ENCODE data around the gene DVL3. TPM values are rescaled to one million over a fixed set of nuclear protein-coding genes. Genes with fewer than 3 reads are reported as not detected.

DVL3 gene
- total and polyA plus RNA-seq, 7 experiments from 2014 or later: 3.1 to 45.3 (median 36.2) TPM

DNA sequence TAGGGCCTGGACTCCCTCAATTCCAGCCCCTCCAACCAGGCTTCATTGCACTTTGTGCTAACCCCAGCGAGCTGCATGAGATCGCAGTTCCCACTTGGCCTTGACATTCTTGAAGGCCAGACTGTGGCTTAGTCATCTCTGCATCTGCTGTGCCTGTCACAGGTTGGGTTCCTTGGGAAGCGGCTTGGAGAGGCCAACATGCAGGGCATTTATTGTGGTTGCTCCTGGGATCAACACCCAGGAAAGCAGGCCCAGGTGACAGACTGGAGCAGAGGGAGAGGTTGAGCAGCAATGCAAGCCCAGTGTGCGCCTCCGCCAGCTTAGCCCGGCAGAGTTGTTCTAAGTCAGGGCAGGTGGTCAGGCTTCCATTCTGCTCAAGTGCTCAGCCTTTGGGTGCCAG, 41.4 kb downstream of the DVL3 start:
- no peak overlapping the region for H3K4me3 ChIP-seq (ENCODE audit: low read length)
- no peak for DNase-seq

GRCh38 chr3:184198509-184198908, 43.3 kb downstream of the DVL3 start:
- no peaks in the 10 kb centered on the region for H3K4me1 ChIP-seq (ENCODE audit: control insufficient read depth in 2 of 2, insufficient read depth in 2 of 2, low read length in 2 of 2)
- POLR2A ChIA-PET: interaction anchor here (0.5 kb wide), 1 partner anchor 751 kb away, joined by 3 read pairs; no protein-coding TSS in a partner anchor
- H3K27me3 ChIP-seq (ENCODE audit: control insufficient read depth in 2 of 2, insufficient read depth in 2 of 2, low read length in 2 of 2): no peaks in the 10 kb centered on the region
- no peak for ATAC-seq
- H3K4me3 Mint-ChIP-seq: no peak overlapping the region
- no peaks in the 10 kb centered on the region for H3K4me1 Mint-ChIP-seq
- DNase-seq: no peak
- no peaks in the 10 kb centered on the region for H3K9me3 ChIP-seq (ENCODE audit: control insufficient read depth in 2 of 3, low read length in 3 of 3)
- H3K27me3 Mint-ChIP-seq: no peaks in the 10 kb centered on the region
- no peak overlapping the region for H3K27ac ChIP-seq (ENCODE audit: low read depth, low read length)
- peaks cover 4 to 20% (median 12%) of the 10 kb centered on the region in 3 experiments for H3K36me3 ChIP-seq (ENCODE audit: control insufficient read depth in 2 of 3, insufficient read depth in 3 of 3, low read length in 3 of 3)
- H3K4me3 ChIP-seq (ENCODE audit: low read length): no peak overlapping the region
- no peak overlapping the region for H3K27ac Mint-ChIP-seq
- intact Hi-C loops (cut with micrococcal nuclease): no loop called here
- CTCF ChIA-PET: interaction anchor here (0.7 kb wide), 1 partner anchor 30 kb away, joined by 3 read pairs; no protein-coding TSS in a partner anchor
- H3K36me3 Mint-ChIP-seq: peaks cover 0 to 15% (median 9%) of the 10 kb centered on the region in 5 donors
- H3K9me3 Mint-ChIP-seq: peaks cover 0 to 2% (median 0%) of the 10 kb centered on the region in 11 donors

More for the DNA sequence above, 41.4 kb downstream of the DVL3 start:
- peaks cover 4 to 27% (median 15%) of the 10 kb centered on the region in 5 donors for H3K36me3 Mint-ChIP-seq
- H3K4me3 Mint-ChIP-seq: no peak overlapping the region
- H3K27ac ChIP-seq (ENCODE audit: low read depth, low read length): no peak overlapping the region
- intact Hi-C loops (cut with micrococcal nuclease): no loop called here
- H3K9me3 ChIP-seq (ENCODE audit: control insufficient read depth in 2 of 3, low read length in 3 of 3): no peaks in the 10 kb centered on the region
- no peak for ATAC-seq
- H3K4me1 ChIP-seq (ENCODE audit: control insufficient read depth in 2 of 2, insufficient read depth in 2 of 2, low read length in 2 of 2): no peaks in the 10 kb centered on the region
- ChIA-PET POLR2A (no interaction called here), CTCF (no interaction called here)
- H3K27me3 ChIP-seq (ENCODE audit: control insufficient read depth in 2 of 2, insufficient read depth in 2 of 2, low read length in 2 of 2): no peaks in the 10 kb centered on the region
- peaks cover 0 to 2% (median 0%) of the 10 kb centered on the region in 11 donors for H3K9me3 Mint-ChIP-seq
- H3K27me3 Mint-ChIP-seq: no peaks in the 10 kb centered on the region
- peaks cover 10 to 40% (median 14%) of the 10 kb centered on the region in 3 experiments for H3K36me3 ChIP-seq (ENCODE audit: control insufficient read depth in 2 of 3, insufficient read depth in 3 of 3, low read length in 3 of 3)
- H3K27ac Mint-ChIP-seq: no peak overlapping the region
- H3K4me1 Mint-ChIP-seq: no peaks in the 10 kb centered on the region

- H3K27ac ChIP-seq (ENCODE audit: low read depth, low read length): no peak overlapping the region
- no peaks in the 10 kb centered on the region for H3K9me3 ChIP-seq (ENCODE audit: control insufficient read depth in 2 of 3, low read length in 3 of 3)
- CTCF ChIA-PET: interaction anchor here (0.6 kb wide), 1 partner anchor 14 kb away, joined by 4 read pairs; no protein-coding TSS in a partner anchor
- no peaks in the 10 kb centered on the region for H3K4me1 ChIP-seq (ENCODE audit: control insufficient read depth in 2 of 2, insufficient read depth in 2 of 2, low read length in 2 of 2)
- no peaks in the 10 kb centered on the region for H3K4me1 Mint-ChIP-seq
- peaks cover 0 to 2% (median 0%) of the 10 kb centered on the region in 11 donors for H3K9me3 Mint-ChIP-seq
- H3K27me3 ChIP-seq (ENCODE audit: control insufficient read depth in 2 of 2, insufficient read depth in 2 of 2, low read length in 2 of 2): no peaks in the 10 kb centered on the region
- ATAC-seq: no peak
- intact Hi-C loops (cut with micrococcal nuclease): no loop called here
- no peak for DNase-seq
- no peak overlapping the region for H3K4me3 Mint-ChIP-seq
- no peak overlapping the region for H3K4me3 ChIP-seq (ENCODE audit: low read length)
- no peak overlapping the region for H3K27ac Mint-ChIP-seq
- H3K36me3 Mint-ChIP-seq: peaks cover 0 to 3% (median 0%) of the 10 kb centered on the region in 5 donors
- POLR2A ChIA-PET: no interaction called here
- peaks cover 0 to 2% (median 0%) of the 10 kb centered on the region in 3 experiments for H3K36me3 ChIP-seq (ENCODE audit: control insufficient read depth in 2 of 3, insufficient read depth in 3 of 3, low read length in 3 of 3)
- peaks cover under 1 to 5% (median 3%) of the 10 kb centered on the region in 5 donors for H3K27me3 Mint-ChIP-seq
These were observed 45.6 kb downstream of the DVL3 start for GRCh38 chr3:184200825-184201224.

GRCh38 chr3:184203526-184203925, 48.3 kb downstream of the DVL3 start:
- Histone ChIP-seq H3K9me3 (ENCODE audit: control insufficient read depth in 2 of 3, low read length in 3 of 3) (no peaks in the 10 kb centered on the region), H3K27ac (ENCODE audit: low read depth, low read length) (no peak overlapping the region), H3K36me3 (ENCODE audit: control insufficient read depth in 2 of 3, insufficient read depth in 3 of 3, low read length in 3 of 3) (no peaks in the 10 kb centered on the region), H3K4me1 (ENCODE audit: control insufficient read depth in 2 of 2, insufficient read depth in 2 of 2, low read length in 2 of 2) (no peaks in the 10 kb centered on the region), H3K27me3 (ENCODE audit: control insufficient read depth in 2 of 2, insufficient read depth in 2 of 2, low read length in 2 of 2) (no peaks in the 10 kb centered on the region), H3K4me3 (ENCODE audit: low read length) (no peak overlapping the region)
- no peak for ATAC-seq
- no peak for DNase-seq
- Mint-ChIP-seq H3K4me1 (no peaks in the 10 kb centered on the region), H3K27me3 (peaks cover 10 to 21% (median 19%) of the 10 kb centered on the region in 5 donors), H3K27ac (no peak overlapping the region), H3K9me3 (no peaks in the 10 kb centered on the region), H3K4me3 (no peak overlapping the region), H3K36me3 (no peaks in the 10 kb centered on the region)
- intact Hi-C loops (cut with micrococcal nuclease): no loop called here
- POLR2A ChIA-PET: interaction anchor here (0.8 kb wide), 1 partner anchor 11 kb away, joined by 3 read pairs; no protein-coding TSS in a partner anchor
- CTCF ChIA-PET: interaction anchor here (1.4 kb wide), 1 partner anchor 24 kb away, joined by 4 read pairs; no protein-coding TSS in a partner anchor

DNA sequence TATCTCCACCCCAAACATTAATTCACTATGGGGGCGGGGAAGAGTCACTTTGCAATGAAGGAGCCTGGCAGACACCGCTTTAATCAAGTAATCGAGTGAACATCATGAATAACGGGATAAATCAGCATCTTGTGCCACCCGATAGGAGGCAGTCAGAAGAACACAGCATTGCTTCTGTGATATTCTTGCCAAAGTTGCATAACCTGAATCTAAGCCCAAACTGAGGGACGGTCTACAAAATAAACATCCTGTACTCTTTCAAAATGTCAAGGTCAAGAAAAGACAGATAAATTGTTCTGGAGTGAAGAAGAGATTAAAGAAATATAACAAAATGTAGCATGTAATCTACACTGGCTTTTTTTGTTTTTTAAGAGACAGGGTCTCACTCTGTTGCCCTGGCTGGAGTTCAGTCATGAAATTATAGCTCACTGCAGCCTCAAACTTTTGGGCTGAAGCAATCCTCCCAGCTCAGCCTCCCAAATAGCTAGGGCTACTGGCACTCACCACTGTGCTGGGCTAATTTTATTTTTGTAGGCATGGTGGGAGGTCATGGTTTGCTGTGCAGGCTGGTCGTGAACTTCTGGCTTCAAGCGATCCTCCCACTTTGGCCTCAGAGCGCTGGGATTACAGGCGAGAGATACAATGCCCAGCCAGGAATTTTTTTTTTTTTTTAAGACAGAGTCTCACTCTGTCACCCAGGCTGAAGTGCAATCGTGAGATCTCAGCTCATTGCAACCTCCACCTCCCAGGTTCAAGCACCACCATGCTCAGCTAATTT, 54.2 kb downstream of the DVL3 start:
- H3K4me3 Mint-ChIP-seq: no peak overlapping the region
- peaks cover 13 to 21% (median 19%) of the 10 kb centered on the region in 5 donors for H3K27me3 Mint-ChIP-seq
- CTCF ChIA-PET: no interaction called here
- POLR2A ChIA-PET: no interaction called here
- no peaks in the 10 kb centered on the region for H3K36me3 Mint-ChIP-seq
- no peaks in the 10 kb centered on the region for H3K4me1 ChIP-seq (ENCODE audit: control insufficient read depth in 2 of 2, insufficient read depth in 2 of 2, low read length in 2 of 2)
- no peak for DNase-seq
- H3K36me3 ChIP-seq (ENCODE audit: control insufficient read depth in 2 of 3, insufficient read depth in 3 of 3, low read length in 3 of 3): no peaks in the 10 kb centered on the region
- H3K9me3 ChIP-seq (ENCODE audit: control insufficient read depth in 2 of 3, low read length in 3 of 3): no peaks in the 10 kb centered on the region
- no peaks in the 10 kb centered on the region for H3K4me1 Mint-ChIP-seq
- no peak overlapping the region for H3K27ac Mint-ChIP-seq
- H3K9me3 Mint-ChIP-seq: no peaks in the 10 kb centered on the region
- ATAC-seq: no peak
- no peaks in the 10 kb centered on the region for H3K27me3 ChIP-seq (ENCODE audit: control insufficient read depth in 2 of 2, insufficient read depth in 2 of 2, low read length in 2 of 2)
- H3K27ac ChIP-seq (ENCODE audit: low read depth, low read length): no peak overlapping the region
- H3K4me3 ChIP-seq (ENCODE audit: low read length): no peak overlapping the region
- intact Hi-C loops (cut with micrococcal nuclease): no loop called here

- intact Hi-C loops (cut with micrococcal nuclease): no loop called here
- Histone ChIP-seq H3K27ac (ENCODE audit: low read depth, low read length) (no peak overlapping the region), H3K27me3 (ENCODE audit: control insufficient read depth in 2 of 2, insufficient read depth in 2 of 2, low read length in 2 of 2) (no peaks in the 10 kb centered on the region), H3K4me1 (ENCODE audit: control insufficient read depth in 2 of 2, insufficient read depth in 2 of 2, low read length in 2 of 2) (no peaks in the 10 kb centered on the region), H3K36me3 (ENCODE audit: control insufficient read depth in 2 of 3, insufficient read depth in 3 of 3, low read length in 3 of 3) (no peaks in the 10 kb centered on the region), H3K4me3 (ENCODE audit: low read length) (no peak overlapping the region), H3K9me3 (ENCODE audit: control insufficient read depth in 2 of 3, low read length in 3 of 3) (no peaks in the 10 kb centered on the region)
- ChIA-PET CTCF (no interaction called here), POLR2A (no interaction called here)
- ATAC-seq: no peak
- no peak for DNase-seq
- H3K27ac Mint-ChIP-seq: no peak overlapping the region
- no peaks in the 10 kb centered on the region for H3K36me3 Mint-ChIP-seq
- H3K9me3 Mint-ChIP-seq: no peaks in the 10 kb centered on the region
- no peaks in the 10 kb centered on the region for H3K4me1 Mint-ChIP-seq
- H3K4me3 Mint-ChIP-seq: no peak overlapping the region
- H3K27me3 Mint-ChIP-seq: peaks cover 10 to 19% (median 16%) of the 10 kb centered on the region in 5 donors
These were observed 56.1 kb downstream of the DVL3 start for GRCh38 chr3:184211297-184211696.

DNA sequence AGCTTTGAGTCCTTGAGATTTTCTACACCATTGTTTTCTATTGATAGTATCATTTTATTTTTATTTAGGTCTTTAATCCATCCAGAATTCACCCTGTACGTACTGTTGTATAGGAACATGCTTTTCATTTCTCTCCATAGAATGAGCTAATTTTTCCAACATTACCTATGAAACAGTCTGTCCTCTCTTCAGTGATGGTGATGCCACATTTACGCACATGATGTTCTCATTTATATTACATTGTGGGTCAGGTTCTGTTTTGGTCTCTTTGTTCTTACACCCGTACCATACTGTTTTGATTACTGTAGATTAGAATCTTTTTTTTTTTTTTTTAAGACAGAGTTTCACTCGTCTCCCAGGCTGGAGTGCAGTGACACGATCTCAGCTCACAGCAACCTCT, 56.5 kb downstream of the DVL3 start:
- peak overlapping the region in 1 of 10 donors; percentile 23 for H3K4me3 Mint-ChIP-seq
- peaks cover 6 to 15% (median 12%) of the 10 kb centered on the region in 5 donors for H3K27me3 Mint-ChIP-seq
- no peak overlapping the region for H3K4me3 ChIP-seq (ENCODE audit: low read length)
- H3K4me1 ChIP-seq (ENCODE audit: control insufficient read depth in 2 of 2, insufficient read depth in 2 of 2, low read length in 2 of 2): no peaks in the 10 kb centered on the region
- ChIA-PET POLR2A (no interaction called here), CTCF (no interaction called here)
- no peaks in the 10 kb centered on the region for H3K27me3 ChIP-seq (ENCODE audit: control insufficient read depth in 2 of 2, insufficient read depth in 2 of 2, low read length in 2 of 2)
- ATAC-seq: no peak
- no peak overlapping the region for H3K27ac ChIP-seq (ENCODE audit: low read depth, low read length)
- H3K27ac Mint-ChIP-seq: no peak overlapping the region
- H3K36me3 ChIP-seq (ENCODE audit: control insufficient read depth in 2 of 3, insufficient read depth in 3 of 3, low read length in 3 of 3): no peaks in the 10 kb centered on the region
- no peaks in the 10 kb centered on the region for H3K9me3 ChIP-seq (ENCODE audit: control insufficient read depth in 2 of 3, low read length in 3 of 3)
- no peaks in the 10 kb centered on the region for H3K9me3 Mint-ChIP-seq
- no peaks in the 10 kb centered on the region for H3K36me3 Mint-ChIP-seq
- intact Hi-C loops (cut with micrococcal nuclease): no loop called here
- no peaks in the 10 kb centered on the region for H3K4me1 Mint-ChIP-seq
- no peak for DNase-seq
